Body of pancreas (tissue), 4 donors: ENCODE results near the gene RSPH9.

ENCODE experiments used
- CTCF ChIP-seq, 7 experiments: fragments of 450-650 bp in 4 of 7; fragments of 200-600 bp in 3 of 7; sonication (generic) in 3 of 7; IDR thresholded peaks; one replicate each; pipeline ENCODE4 v1.5.1; 2016 to 2019; ENCODE audit warnings: antibody characterized with exemption in 7 of 7
- POLR2A ChIP-seq, 3 donors: fragments of 450-650 bp; IDR thresholded peaks; one replicate each; pipeline ENCODE4 v1.6.1; 2016; ENCODE audit warnings: antibody characterized with exemption in 3 of 3, mild to moderate bottlenecking in 2 of 3

GRCh38 chr6:43639984-43640800 is 4.6 kb upstream of the RSPH9 start:
- TF ChIP-seq CTCF (IDR thresholded peaks at IDR 0.05) (no peak), POLR2A (IDR thresholded peaks at IDR 0.05) (no peak)
